GM21367 (cell line): ENCODE data around the gene PALLD.
"Not testable (repeated sequence)": the region's sequence is repeated elsewhere in the genome, so short reads cannot be mapped to it uniquely, and the experiment has no call there.

ENCODE experiments used
- ATAC-seq: cut with Tn5 transposase; IDR thresholded peaks from one replicate; pipeline ENCODE4 v1.9.1; 2021; ENCODE audit not compliant: unreplicated experiment

Gene PALLD

GRCh38 chr4:168696280-168696679 is 199.4 kb downstream of the PALLD start:
- no peak for ATAC-seq

- ATAC-seq: no peak
These were observed 200.0 kb downstream of the PALLD start for GRCh38 chr4:168696826-168697225.

- ATAC-seq: no peak
These were observed 202.5 kb downstream of the PALLD start for GRCh38 chr4:168699224-168699878.

- no peak for ATAC-seq
These were observed 204.2 kb downstream of the PALLD start for GRCh38 chr4:168701061-168701460.

GRCh38 chr4:168702581-168703087 is 205.8 kb downstream of the PALLD start:
- not testable (repeated sequence) for ATAC-seq

GRCh38 chr4:168705121-168705520 is 208.3 kb downstream of the PALLD start:
- ATAC-seq: no peak

- ATAC-seq: no peak
These were observed 210.4 kb downstream of the PALLD start for GRCh38 chr4:168707205-168707604.

GRCh38 chr4:168708108-168708507 is 211.3 kb downstream of the PALLD start:
- ATAC-seq: no peak

GRCh38 chr4:168710353-168710946 is 213.6 kb downstream of the PALLD start:
- ATAC-seq: no peak

- ATAC-seq: no peak
These were observed 214.6 kb downstream of the PALLD start for GRCh38 chr4:168711197-168712140.

- no peak for ATAC-seq
These were observed 215.6 kb downstream of the PALLD start for GRCh38 chr4:168712316-168712890.

GRCh38 chr4:168713253-168713652 is 216.4 kb downstream of the PALLD start:
- ATAC-seq: no peak

- no peak for ATAC-seq
These were observed 219.0 kb downstream of the PALLD start for GRCh38 chr4:168715896-168716295.

GRCh38 chr4:168716406-168717129 is 219.7 kb downstream of the PALLD start:
- no peak for ATAC-seq

GRCh38 chr4:168717847-168718246 is 221.0 kb downstream of the PALLD start:
- ATAC-seq: no peak

- ATAC-seq: no peak
These were observed 222.9 kb downstream of the PALLD start for GRCh38 chr4:168719725-168720124.

GRCh38 chr4:168720396-168720900 is 223.6 kb downstream of the PALLD start:
- ATAC-seq: no peak

- no peak for ATAC-seq
These were observed 225.5 kb downstream of the PALLD start for GRCh38 chr4:168722391-168722790.

GRCh38 chr4:168723020-168723419 is 226.2 kb downstream of the PALLD start:
- ATAC-seq: no peak

- ATAC-seq: no peak
These were observed 226.7 kb downstream of the PALLD start for GRCh38 chr4:168723569-168723968.
